GM18511 (cell line): Measurements from ENCODE around the gene ZZZ3.
"Not testable (repeated sequence)": the region's sequence is repeated elsewhere in the genome, so short reads cannot be mapped to it uniquely, and the experiment has no call there.

Source experiments
- ATAC-seq: cut with Tn5 transposase; IDR thresholded peaks from one replicate; pipeline ENCODE4 v1.9.1; 2021; ENCODE audit warnings: mild to moderate bottlenecking, moderate library complexity; ENCODE audit not compliant: unreplicated experiment

The ZZZ3 gene

GRCh38 chr1:77671836-77672235, 10.6 kb downstream of the ZZZ3 start:
- peak; percentile 39 for ATAC-seq

GRCh38 chr1:77670330-77670729, 12.1 kb downstream of the ZZZ3 start:
- no peak for ATAC-seq

- no peak for ATAC-seq
Observed at GRCh38 chr1:77668924-77669449, 13.5 kb downstream of the ZZZ3 start.

- no peak for ATAC-seq
Observed at GRCh38 chr1:77664939-77665516, 17.4 kb downstream of the ZZZ3 start.

- ATAC-seq, result no peak
Observed at GRCh38 chr1:77661696-77662095, 20.8 kb downstream of the ZZZ3 start.

- peak; percentile 59 for ATAC-seq
Observed at GRCh38 chr1:77659879-77660593, 22.4 kb downstream of the ZZZ3 start.

GRCh38 chr1:77658271-77658670, 24.2 kb downstream of the ZZZ3 start:
- no peak for ATAC-seq

- peak; percentile 38 for ATAC-seq
Observed at GRCh38 chr1:77655431-77655974, 27.0 kb downstream of the ZZZ3 start.

- ATAC-seq, result no peak
Observed at GRCh38 chr1:77652970-77653516, 29.4 kb downstream of the ZZZ3 start.

- no peak for ATAC-seq
Observed at GRCh38 chr1:77652268-77652667, 30.2 kb downstream of the ZZZ3 start.

- ATAC-seq, result no peak
Observed at GRCh38 chr1:77649127-77649526, 33.3 kb downstream of the ZZZ3 start.

- not testable (repeated sequence) for ATAC-seq
Observed at GRCh38 chr1:77646224-77646623, 36.2 kb downstream of the ZZZ3 start.

GRCh38 chr1:77643456-77643855, 39.0 kb downstream of the ZZZ3 start:
- ATAC-seq, result no peak

- no peak for ATAC-seq
Observed at GRCh38 chr1:77642941-77643340, 39.5 kb downstream of the ZZZ3 start.

- no peak for ATAC-seq
Observed at GRCh38 chr1:77642196-77642595, 40.3 kb downstream of the ZZZ3 start.

GRCh38 chr1:77639557-77640069, 42.8 kb downstream of the ZZZ3 start:
- ATAC-seq, result no peak

GRCh38 chr1:77639056-77639455, 43.4 kb downstream of the ZZZ3 start:
- no peak for ATAC-seq

GRCh38 chr1:77636864-77637263, 45.6 kb downstream of the ZZZ3 start:
- ATAC-seq, result no peak
